Measurements from ENCODE around the gene SP5. TPM values are rescaled to one million over a fixed set of nuclear protein-coding genes. Genes with fewer than 3 reads are reported as not detected.

SP5 gene
- total and polyA plus RNA-seq, 9 of the 15 experiments (the other 6 are each of a cell fraction or from before 2014, with no cell fraction given), result 0.03 to 1.7 (median 0.16) TPM; not detected in 1

GRCh38 chr2:170721678-170722077, 6.5 kb downstream of the SP5 start (continued):
- TF ChIP-seq ZBTB33 (CRISPR knock-in tag; IDR thresholded peaks at IDR 0.05) (no peak), RBM22 (IDR thresholded peaks at IDR 0.05; ENCODE audit: low read depth, low read length, poor library complexity, severe bottlenecking) (no peak), BDP1 (IDR thresholded peaks at IDR 0.05; ENCODE audit: insufficient read depth, insufficient read length) (no peak), ZNF140 (CRISPR knock-in tag; IDR thresholded peaks at IDR 0.05) (no peak), SMARCA4 (IDR thresholded peaks at IDR 0.05) (no peak), ZNF444 (CRISPR knock-in tag; IDR thresholded peaks at IDR 0.05) (no peak), ZNF408 (CRISPR knock-in tag; IDR thresholded peaks at IDR 0.05; ENCODE audit: low read depth) (no peak), MEIS2 (IDR thresholded peaks at IDR 0.05; ENCODE audit: partially characterized antibody) (peak; percentile 12), MAFK (IDR thresholded peaks at IDR 0.05; ENCODE audit: low read length) (no peak)

- DNase-seq (ENCODE audit: extremely low read depth in 1 of 4, low spot score in 3 of 4), result no peak
- Histone ChIP-seq H3K9me1 (ENCODE audit: control insufficient read depth, insufficient read depth, low read length) (no peaks in the 10 kb centered on the region), H3K27ac (ENCODE audit: extremely low read depth, low read depth, low read length) (no peak overlapping the region), H3K9me3 (replicated peaks; ENCODE audit: control insufficient read depth, insufficient read depth, low read depth, low read length) (no peaks in the 10 kb centered on the region), H3K4me3 (no peak overlapping the region), H4K20me1 (replicated peaks; ENCODE audit: control insufficient read depth, insufficient read depth, low read length) (no peaks in the 10 kb centered on the region), H3K4me1 (replicated peaks in 1 of 2; ENCODE audit: control insufficient read depth in 2 of 2, insufficient read depth in 2 of 2, low read length in 2 of 2) (no peaks in the 10 kb centered on the region), H3K4me2 (ENCODE audit: insufficient read depth, low read length) (no peak overlapping the region), H3K79me2 (ENCODE audit: control insufficient read depth, insufficient read depth, low read length) (no peaks in the 10 kb centered on the region), H3K36me3 (ENCODE audit: control insufficient read depth, insufficient read depth, low read length) (no peaks in the 10 kb centered on the region; the same call in 2 of the 3 replicates), H3K27me3 (ENCODE audit: control insufficient read depth in 2 of 2, insufficient read depth in 2 of 2, low read length in 2 of 2) (no peaks in the 10 kb centered on the region), H3K9ac (ENCODE audit: insufficient read depth in 1 of 2, low read depth in 2 of 2, low read length in 2 of 2) (no peak overlapping the region), H2AFZ (ENCODE audit: low read depth, low read length) (no peak overlapping the region)
- FAIRE-seq, result no peak
- ATAC-seq, result no peak
- ChIA-PET POLR2A (interaction anchor here (0.6 kb wide), 2 partner anchors 22 to 104 kb away, joined by 3 read pairs; no protein-coding TSS in a partner anchor), CTCF (ENCODE audit: low intra/inter-chr PET ratio) (no interaction called here)
- no TSS peak for BruUV-seq (replicated peaks)
- in situ Hi-C loops (cut with MboI) (no loop called here), intact Hi-C loops (cut with micrococcal nuclease) (no loop called here)
- TF ChIP-seq ZNF589 (CRISPR knock-in tag; IDR thresholded peaks at IDR 0.05; ENCODE audit: low read depth) (no peak), ZNF431 (CRISPR knock-in tag; IDR thresholded peaks at IDR 0.05) (no peak), MTA1 (IDR thresholded peaks at IDR 0.05; ENCODE audit: borderline replicate concordance) (no peak), THAP12 (CRISPR knock-in tag; IDR thresholded peaks at IDR 0.05) (no peak), ETV1 (tag; conservative IDR thresholded peaks at IDR 0.05; ENCODE audit: low read depth) (no peak), ARID1B (IDR thresholded peaks at IDR 0.05) (no peak), NR2F6 (CRISPR knock-in tag; IDR thresholded peaks at IDR 0.05) (no peak), ZNF57 (CRISPR knock-in tag; IDR thresholded peaks at IDR 0.05) (no peak), FOXK2 (conservative IDR thresholded peaks at IDR 0.05 in 1 of 2, IDR thresholded peaks at IDR 0.05 in 1 of 2; ENCODE audit: low read depth in 2 of 2) (no peak), ZNF23 (CRISPR knock-in tag; IDR thresholded peaks at IDR 0.05) (no peak)
Observed at GRCh38 chr2:170722301-170722700, 7.2 kb downstream of the SP5 start.
